SJCRH30 (cell line): ENCODE results near the gene CCL22. TPM values are rescaled to one million over a fixed set of nuclear protein-coding genes. Genes with fewer than 3 reads are reported as not detected.
A peak's percentile ranks its signal among the peaks of the same experiment; 100 is the strongest.

Experiments used
- DNase-seq, 2 experiments: peaks; one replicate each; pipeline ENCODE4 v3.0.0-alpha.2; 2015 to 2020
- H3K27ac ChIP-seq: fragments of 250-450 bp; sonication (Bioruptor Pico); 2 replicates; pipeline ENCODE4 v1.5.1; 2020; ENCODE audit warnings: mild to moderate bottlenecking, moderate library complexity
- H3K27me3 ChIP-seq: fragments of 250-450 bp; sonication (Bioruptor Pico); 2 replicates; pipeline ENCODE4 v1.5.1; 2020; ENCODE audit warnings: mild to moderate bottlenecking, moderate library complexity
- H3K36me3 ChIP-seq: fragments of 250-450 bp; sonication (Bioruptor Pico); 2 replicates; pipeline ENCODE4 v1.5.1; 2020; ENCODE audit warnings: mild to moderate bottlenecking, moderate library complexity
- H3K4me1 ChIP-seq: fragments of 250-450 bp; sonication (Bioruptor Pico); 2 replicates; pipeline ENCODE4 v1.5.1; 2020; ENCODE audit warnings: mild to moderate bottlenecking, moderate library complexity
- H3K4me3 ChIP-seq: fragments of 250-450 bp; sonication (Bioruptor Pico); 2 replicates; pipeline ENCODE4 v1.5.1; 2020; ENCODE audit warnings: mild to moderate bottlenecking, moderate library complexity
- H3K9me3 ChIP-seq: fragments of 250-450 bp; sonication (Bioruptor Pico); replicated peaks from 2 replicates; pipeline ENCODE4 v1.5.1; 2020; ENCODE audit warnings: mild to moderate bottlenecking, moderate library complexity
- total RNA-seq: library from RNA; depleted of rRNA; stranded (reverse); fragments of >200 nt; shearing (Covaris generic); gene quantifications from 2 replicates; pipeline ENCODE4 v1.2.3, GENCODE V29; 2014; rRNA removed

The CCL22 gene
- total RNA-seq, 1 experiment from 2014 or later = not detected

GRCh38 chr16:57407521-57408353 is 49.2 kb downstream of the CCL22 start:
- Histone ChIP-seq H3K4me3 (no peak overlapping the region), H3K9me3 (no peaks in the 10 kb centered on the region), H3K27me3 (no peaks in the 10 kb centered on the region; the same call in 1 of the 2 replicates), H3K36me3 (no peaks in the 10 kb centered on the region), H3K27ac (no peak overlapping the region), H3K4me1 (peaks cover 22% of the 10 kb centered on the region)
- no peak for DNase-seq

DNA sequence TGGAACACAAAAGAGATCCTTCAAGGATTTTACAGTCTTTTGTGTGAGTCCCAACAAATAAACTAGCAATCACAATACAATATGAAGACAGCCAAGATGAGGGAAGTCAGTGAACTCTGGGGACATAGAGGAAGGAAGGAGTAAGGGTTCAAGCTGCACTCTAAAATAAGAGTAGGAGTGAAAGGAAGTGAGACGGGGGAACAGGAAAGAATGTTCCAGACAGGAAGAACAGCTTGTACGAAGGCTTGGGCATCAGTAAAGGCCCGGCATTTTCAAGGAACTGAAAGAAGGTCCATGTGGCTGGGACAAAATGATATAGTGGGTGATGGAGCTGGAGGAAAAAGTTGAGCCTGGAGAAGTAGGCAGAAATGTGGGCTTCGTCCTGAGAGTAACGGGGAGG is 50.5 kb downstream of the CCL22 start:
- Histone ChIP-seq H3K4me1 (peaks cover 22% of the 10 kb centered on the region), H3K9me3 (no peaks in the 10 kb centered on the region), H3K36me3 (no peaks in the 10 kb centered on the region), H3K4me3 (no peak overlapping the region), H3K27ac (no peak overlapping the region), H3K27me3 (no peaks in the 10 kb centered on the region)
- no peak for DNase-seq

DNA sequence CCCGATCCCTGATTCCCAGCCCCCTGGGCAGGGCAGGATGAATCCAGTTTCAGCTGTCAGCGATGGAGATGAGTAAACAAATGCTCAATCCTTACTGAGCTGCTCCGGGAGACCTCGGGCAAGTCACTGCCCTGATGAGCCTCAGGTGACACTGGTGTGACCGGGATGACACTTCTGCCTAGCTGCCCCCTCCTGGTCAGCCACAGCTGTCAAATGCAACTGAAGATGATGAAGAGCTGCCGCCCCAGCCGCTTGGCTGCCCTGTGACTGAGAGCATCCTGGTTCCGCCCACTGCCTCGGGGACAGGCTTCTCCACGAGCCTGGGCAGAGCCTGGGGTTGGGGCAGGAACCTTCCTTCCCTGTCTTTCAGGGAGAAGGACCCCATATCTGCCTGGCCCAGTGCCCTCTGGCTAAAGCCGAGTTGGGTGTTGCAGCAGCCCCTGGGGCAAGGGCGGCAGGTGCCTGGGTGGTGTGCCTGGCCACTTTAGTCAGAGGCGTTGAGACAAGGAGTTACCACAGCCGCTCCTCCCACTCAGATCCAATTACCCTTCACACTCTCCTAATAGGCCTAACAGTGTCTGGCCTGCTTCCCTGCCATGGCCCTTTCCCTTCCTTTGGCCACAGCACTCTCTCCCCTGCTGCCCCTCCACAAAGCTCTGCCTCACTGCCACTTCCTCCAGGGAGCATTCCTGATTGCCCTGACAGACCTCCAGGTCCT is 51.4 kb downstream of the CCL22 start:
- H3K27ac ChIP-seq = no peak overlapping the region
- H3K4me1 ChIP-seq = peaks cover 22% of the 10 kb centered on the region
- H3K36me3 ChIP-seq = no peaks in the 10 kb centered on the region
- no peak overlapping the region for H3K4me3 ChIP-seq
- H3K27me3 ChIP-seq = no peaks in the 10 kb centered on the region
- H3K9me3 ChIP-seq = no peaks in the 10 kb centered on the region
- peak; percentile 74 to 88 for DNase-seq

- Histone ChIP-seq H3K27ac (no peak overlapping the region), H3K4me3 (no peak overlapping the region), H3K27me3 (no peaks in the 10 kb centered on the region), H3K4me1 (peaks cover 22% of the 10 kb centered on the region), H3K36me3 (no peaks in the 10 kb centered on the region), H3K9me3 (no peaks in the 10 kb centered on the region)
- DNase-seq = peak; percentile 84 to 92
Observed at GRCh38 chr16:57411362-57411976, 52.9 kb downstream of the CCL22 start.

DNA sequence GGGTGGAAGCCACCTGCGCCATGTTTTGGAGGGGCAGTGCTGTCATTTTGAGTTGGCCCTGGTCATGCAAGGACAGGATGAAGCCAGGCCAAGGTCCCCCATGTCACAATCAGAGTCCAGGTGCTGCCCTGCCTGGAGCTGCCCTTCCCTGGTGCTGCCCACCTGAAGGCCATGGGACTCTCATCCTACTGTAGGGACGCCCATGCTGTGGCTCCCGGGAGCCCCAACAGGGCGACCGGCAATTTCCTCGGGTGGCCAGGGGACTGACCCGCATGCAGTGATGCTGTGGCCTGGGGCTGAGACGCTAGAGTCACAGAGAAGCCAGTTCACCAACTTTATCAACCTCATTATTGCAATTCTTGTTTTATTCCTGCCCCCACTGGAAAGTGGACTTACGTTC is 54.0 kb downstream of the CCL22 start:
- H3K27me3 ChIP-seq = no peaks in the 10 kb centered on the region
- H3K4me1 ChIP-seq = peaks cover 22% of the 10 kb centered on the region
- no peak overlapping the region for H3K4me3 ChIP-seq
- no peak for DNase-seq
- no peaks in the 10 kb centered on the region for H3K9me3 ChIP-seq
- no peak overlapping the region for H3K27ac ChIP-seq
- no peaks in the 10 kb centered on the region for H3K36me3 ChIP-seq

DNA sequence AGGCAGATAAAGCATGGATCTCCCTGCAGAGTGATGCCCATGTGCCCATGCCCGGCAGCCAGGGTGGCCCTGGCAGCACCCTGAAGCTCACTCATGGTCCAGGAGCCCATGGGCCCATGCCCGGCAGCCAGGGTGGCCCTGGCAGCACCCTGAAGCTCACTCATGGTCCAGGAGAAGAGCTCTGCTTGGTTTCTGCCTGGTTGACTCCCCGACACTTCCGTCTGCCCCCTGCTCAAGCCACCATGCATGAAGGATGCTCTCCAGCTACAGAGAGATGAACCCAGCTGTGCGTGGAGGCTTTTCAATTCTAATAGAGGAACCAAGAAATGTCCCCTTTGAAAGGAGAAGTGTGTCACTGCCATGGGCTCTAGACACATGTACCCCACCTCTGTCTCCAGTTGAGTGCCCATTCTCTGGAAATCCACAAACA is 54.7 kb downstream of the CCL22 start:
- peaks cover 26% of the 10 kb centered on the region for H3K4me1 ChIP-seq
- no peak overlapping the region for H3K4me3 ChIP-seq
- no peaks in the 10 kb centered on the region for H3K36me3 ChIP-seq
- no peak for DNase-seq
- no peak overlapping the region for H3K27ac ChIP-seq
- no peaks in the 10 kb centered on the region for H3K27me3 ChIP-seq
- no peaks in the 10 kb centered on the region for H3K9me3 ChIP-seq

DNA sequence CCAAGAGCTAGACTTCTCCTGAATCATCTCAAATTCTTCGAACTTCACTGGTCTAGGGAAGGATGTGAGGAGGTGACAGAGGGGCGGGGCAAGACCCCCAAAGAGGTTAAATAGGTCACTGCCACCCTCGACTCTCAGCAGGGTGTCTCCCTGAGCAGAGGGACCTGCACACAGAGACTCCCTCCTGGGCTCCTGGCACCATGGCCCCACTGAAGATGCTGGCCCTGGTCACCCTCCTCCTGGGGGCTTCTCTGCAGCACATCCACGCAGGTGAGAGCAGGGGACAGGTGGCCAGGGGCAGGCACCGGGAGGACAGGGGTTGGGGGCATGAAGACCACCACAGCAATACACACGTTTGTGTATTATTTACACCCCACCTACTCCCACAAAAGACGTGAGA is 55.1 kb downstream of the CCL22 start:
- Histone ChIP-seq H3K9me3 (no peaks in the 10 kb centered on the region), H3K4me3 (no peak overlapping the region), H3K36me3 (no peaks in the 10 kb centered on the region), H3K27ac (no peak overlapping the region), H3K27me3 (no peaks in the 10 kb centered on the region), H3K4me1 (peaks cover 29% of the 10 kb centered on the region)
- DNase-seq = no peak

Other genes starting within 250 kb of the CCL22 start
- 129 and 142 TPM in 2 replicates for gene PSME3IP1, start 172.7 kb upstream of the CCL22 start, total RNA-seq
- gene RSPRY1, start 172.5 kb upstream of the CCL22 start, total RNA-seq = 49.9 and 50.8 TPM in 2 replicates
- gene ARL2BP, start 113.5 kb upstream of the CCL22 start, total RNA-seq = 67.0 and 69.3 TPM in 2 replicates
- 0.30 and 0.49 TPM in 2 replicates for gene PLLP, start 74.1 kb upstream of the CCL22 start, total RNA-seq
- 0.38 and 0.69 TPM in 2 replicates for gene CX3CL1, start 13.7 kb downstream of the CCL22 start, total RNA-seq
- not detected in 2 replicates for gene CCL17, start 46.0 kb downstream of the CCL22 start, total RNA-seq
- 84.8 and 90.5 TPM in 2 replicates for gene CIAPIN1, start 88.6 kb downstream of the CCL22 start, total RNA-seq
- gene COQ9, start 88.7 kb downstream of the CCL22 start, total RNA-seq = 54.9 and 58.6 TPM in 2 replicates
- gene POLR2C, start 103.9 kb downstream of the CCL22 start, total RNA-seq = 151 and 156 TPM in 2 replicates
- gene DOK4, start 127.7 kb downstream of the CCL22 start, total RNA-seq = 10.4 and 13.0 TPM in 2 replicates
- gene CCDC102A, start 177.8 kb downstream of the CCL22 start, total RNA-seq = 9.7 and 11.1 TPM in 2 replicates
- not detected in 2 replicates for gene ADGRG5, start 183.9 kb downstream of the CCL22 start, total RNA-seq